ENCODE results near the gene ANO1.

GRCh38 chr11:70202920-70203750 is 125.0 kb downstream of the ANO1 start, which contains the start of gene FADD:
- TF ChIP-seq CTCF (IDR thresholded peaks at IDR 0.05): no peak
- TF ChIP-seq POLR2A (IDR thresholded peaks at IDR 0.05): peak; percentile 73 to 94
